HG02870 (cell line): Measurements from ENCODE around the gene CDK5RAP2.
"Not testable (repeated sequence)": the region's sequence is repeated elsewhere in the genome, so short reads cannot be mapped to it uniquely, and the experiment has no call there.

Experiments
- ATAC-seq: cut with Tn5 transposase; IDR thresholded peaks from one replicate; pipeline ENCODE4 v1.9.1; 2021; ENCODE audit warnings: mild to moderate bottlenecking, moderate library complexity; ENCODE audit not compliant: unreplicated experiment

Gene CDK5RAP2

DNA sequence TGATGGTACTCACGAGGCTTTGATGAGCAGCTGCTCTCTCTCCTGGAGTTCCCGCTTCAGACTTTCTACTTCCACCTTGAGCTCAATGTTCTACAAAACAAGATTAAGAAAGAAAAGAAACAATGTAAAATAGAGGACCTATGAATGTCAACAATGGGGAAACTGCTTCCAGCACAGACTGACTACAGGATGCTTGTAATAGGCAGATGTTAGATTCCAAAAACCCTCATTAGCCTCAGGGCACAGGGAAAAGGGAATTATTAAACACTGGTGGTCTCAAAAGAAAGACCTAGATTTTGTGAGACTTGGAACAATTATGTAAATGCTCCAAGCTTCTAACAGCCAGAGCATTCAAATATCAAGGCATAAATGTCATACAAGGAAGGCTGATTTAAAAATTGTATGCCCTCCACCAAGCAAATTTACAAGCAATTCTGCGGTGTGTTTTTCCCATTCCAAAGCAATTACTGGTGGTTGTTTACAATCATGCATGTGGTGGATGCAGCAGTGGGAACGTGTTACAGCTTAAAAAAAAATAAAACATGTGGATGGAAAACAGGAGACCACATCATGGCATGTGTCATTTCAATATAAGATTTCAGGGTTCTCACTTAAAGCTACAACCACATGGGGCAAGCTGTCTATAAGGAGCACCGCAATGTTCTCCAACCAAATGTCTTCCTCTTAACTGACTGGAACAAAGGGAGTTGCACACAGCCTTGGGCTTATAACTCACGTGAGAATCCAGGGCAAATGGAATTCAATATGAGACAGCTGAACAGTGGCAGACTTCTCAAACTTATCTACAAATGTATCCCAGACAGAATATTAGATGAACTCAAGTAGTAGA, 34.0 kb downstream of the CDK5RAP2 start:
- ATAC-seq: no peak

DNA sequence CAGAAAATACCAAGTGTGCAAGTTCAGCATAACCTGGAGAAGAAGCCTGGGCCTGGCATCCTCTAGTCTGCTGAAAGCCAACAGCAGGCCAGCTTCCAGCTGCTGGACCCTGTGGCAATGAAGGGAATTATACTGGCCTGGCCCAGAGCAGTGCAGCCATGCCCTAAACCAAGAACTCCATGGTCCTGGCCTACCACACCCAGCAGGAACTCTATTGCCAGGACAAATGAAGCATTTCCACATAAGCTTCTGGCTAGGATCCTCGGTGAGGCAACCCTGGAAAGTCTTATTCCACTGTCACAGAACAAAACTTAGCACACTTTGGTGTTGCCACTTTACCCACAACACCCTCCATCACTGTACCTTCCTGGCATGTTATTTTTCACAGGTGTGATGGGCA, 35.5 kb downstream of the CDK5RAP2 start:
- ATAC-seq: no peak

DNA sequence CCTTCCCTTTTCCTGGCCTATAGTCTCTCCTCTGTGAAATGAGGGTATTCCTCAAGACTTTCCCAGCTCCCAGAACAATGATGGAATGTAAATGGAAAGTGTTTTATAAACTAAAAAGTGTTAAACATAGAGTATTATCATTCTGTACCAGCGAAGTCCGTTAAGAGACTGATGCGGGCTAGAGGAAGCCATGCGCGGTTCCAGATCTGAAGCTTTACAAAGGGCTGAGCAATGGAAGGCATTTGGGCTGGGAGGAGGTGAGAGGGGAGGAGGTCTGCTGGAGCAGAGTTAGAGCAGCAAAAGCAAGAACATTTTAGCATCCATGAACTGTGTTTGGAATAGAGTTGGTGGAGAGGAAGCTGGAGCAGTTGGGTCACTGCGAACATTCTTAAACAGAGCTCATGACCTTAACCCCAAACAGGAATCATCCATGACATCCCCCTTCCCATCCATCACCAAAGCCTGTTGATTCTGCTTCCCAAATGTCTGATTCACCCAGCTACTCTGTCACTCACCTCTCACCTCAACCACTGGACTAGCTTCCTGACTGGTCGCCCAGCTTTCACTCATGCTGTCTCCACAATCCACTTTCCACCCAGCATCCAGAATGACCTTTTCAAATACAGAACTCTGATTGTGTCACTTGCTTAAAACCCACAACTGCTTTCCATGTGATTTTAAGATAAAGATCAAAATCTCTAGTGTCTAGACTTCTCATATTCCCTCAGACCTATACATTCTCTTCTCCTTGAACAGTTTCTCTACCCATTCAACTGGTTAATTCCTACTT, 37.1 kb downstream of the CDK5RAP2 start:
- no peak for ATAC-seq

DNA sequence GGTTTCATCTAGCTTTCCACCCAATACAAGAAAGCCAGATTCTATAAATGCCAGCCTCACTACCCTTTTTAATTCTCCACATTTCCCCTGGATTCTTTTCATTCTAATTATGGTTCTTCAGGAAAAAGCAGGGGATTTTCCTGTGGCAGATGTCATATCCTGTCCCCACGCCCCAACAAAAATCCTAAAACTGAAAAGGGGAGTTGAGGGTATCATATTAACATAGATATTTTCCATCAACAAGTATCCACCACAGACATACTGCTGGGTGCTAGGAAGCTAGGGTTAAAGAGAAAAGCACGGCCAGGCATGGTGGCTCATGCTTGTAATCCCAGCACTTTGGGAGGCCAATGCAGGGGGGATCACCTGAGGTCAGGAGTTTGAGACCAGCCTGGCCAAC, 38.0 kb downstream of the CDK5RAP2 start:
- ATAC-seq: no peak

DNA sequence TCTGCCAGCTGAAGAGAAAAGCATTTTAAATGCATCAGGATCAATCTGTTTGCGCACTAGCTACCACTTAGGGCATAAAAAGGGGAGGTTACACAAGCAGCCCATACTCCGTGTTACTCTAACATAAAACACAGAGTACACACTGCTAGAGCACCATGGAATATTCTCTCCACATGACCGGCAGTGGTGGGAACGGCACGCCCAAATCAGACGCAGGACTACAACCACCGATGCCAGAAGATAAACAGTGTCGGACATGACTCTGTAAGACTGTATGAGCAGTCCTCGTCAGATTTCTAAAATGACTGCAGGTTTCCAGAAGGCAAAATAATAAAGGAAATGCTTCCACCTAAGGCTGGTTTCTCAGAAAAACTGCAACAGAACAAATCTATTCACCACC, 40.0 kb downstream of the CDK5RAP2 start:
- ATAC-seq: no peak

DNA sequence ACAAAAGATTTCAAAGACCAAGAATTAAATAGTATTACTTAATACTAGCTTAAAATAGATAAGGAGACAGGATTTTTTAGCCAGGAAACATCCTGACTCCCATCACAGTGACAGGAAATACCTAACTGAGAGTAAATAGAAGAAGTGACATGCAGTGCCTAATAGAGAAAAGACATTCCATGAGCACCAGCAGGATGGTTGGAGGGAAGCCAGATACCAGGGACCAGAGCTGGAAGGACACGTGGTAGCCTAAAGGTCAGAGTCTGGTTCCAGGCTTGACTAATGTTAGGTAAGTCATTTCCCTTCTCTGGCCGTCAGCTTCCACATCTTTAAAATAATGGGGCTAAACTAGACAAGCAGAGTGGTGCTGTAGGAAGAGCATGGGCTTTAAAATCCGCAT, 41.6 kb downstream of the CDK5RAP2 start:
- ATAC-seq: no peak

DNA sequence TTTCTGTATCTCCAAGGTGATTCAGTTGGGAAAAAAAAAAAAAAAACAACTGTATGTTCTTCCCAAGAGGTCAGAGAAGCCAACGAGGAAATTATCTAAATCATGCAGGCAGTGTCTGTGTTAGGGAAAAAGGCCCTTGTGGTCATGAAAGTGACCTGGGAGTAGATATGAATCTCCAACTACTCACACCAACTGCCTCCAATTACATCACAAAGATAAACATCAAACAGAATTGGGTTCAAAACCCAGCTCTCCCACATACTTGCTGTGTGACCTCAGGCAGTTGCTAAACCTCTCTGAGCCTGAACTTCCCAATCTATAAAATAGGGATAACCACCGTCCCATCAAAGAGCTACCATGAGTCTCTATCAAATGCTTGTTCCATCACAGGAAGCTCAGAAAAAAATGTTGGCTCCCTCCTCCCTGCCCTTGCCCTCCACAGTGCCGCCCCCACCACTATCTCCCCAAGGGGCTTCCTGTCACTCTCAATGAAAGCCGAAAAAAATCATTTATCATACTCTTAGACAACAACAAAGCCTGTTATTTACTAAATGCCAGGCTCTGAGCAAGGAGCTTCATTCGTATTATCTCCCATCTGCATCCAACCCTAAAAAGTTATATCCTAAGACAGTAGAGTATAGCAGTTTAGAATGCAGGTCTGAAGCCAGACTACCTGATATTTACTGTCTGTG, 42.9 kb downstream of the CDK5RAP2 start:
- ATAC-seq: no peak

DNA sequence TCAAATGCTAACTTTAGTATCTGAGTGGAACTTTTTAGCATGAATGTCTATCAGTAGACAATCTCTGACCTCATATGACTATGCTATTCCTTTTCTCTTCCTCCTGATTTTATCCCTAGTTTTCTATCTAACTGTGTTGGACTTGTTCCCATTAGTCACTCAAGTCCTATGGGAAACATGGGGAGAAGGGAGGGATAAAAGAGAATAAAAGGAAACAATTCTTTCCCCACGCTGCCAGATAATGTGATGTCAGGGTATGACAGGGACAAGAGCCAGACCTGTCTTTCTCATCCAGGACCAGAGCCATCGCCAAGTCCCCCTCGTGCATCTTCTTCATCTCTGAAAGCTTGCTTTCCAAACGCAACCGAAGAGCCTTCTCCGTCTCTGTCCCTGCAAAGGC, 43.9 kb downstream of the CDK5RAP2 start:
- ATAC-seq: no peak

DNA sequence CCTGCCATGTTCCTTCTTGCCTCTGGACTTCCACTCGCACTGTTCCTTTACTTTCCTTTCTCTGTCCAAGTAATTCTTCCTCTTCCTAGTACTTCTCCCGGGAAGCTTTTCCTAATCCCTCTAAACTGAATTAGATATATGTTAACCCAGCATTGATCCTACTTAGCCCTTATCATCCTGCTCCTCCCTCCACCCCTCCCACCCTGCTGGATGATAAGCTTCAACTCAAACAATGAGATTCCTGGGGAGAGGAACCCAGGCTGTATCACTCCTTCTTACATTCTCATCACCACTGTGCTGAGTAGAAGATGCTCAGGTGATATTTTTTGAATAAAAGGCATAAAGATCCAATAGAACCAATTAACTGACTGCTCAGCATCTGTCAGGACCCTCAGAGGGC, 45.7 kb downstream of the CDK5RAP2 start:
- ATAC-seq: no peak

DNA sequence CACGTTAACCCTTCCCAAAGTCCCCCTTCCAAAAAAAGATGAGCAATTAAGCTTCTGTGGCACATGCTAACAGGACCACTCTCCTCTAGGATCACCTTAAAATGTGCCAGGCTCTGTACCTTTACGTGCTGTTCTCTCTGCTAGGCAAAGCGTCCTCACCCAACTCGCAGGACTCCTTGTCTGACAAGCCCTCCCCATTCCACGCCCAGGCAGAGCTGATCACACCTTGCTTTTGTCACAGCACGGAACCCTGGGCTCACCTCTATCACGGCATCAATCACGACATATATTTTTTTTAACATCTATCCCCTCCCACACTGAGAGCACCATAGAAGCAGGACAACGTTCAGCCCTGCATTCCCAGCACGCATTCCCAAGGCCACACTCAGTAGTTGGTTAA, 47.1 kb downstream of the CDK5RAP2 start:
- no peak for ATAC-seq

DNA sequence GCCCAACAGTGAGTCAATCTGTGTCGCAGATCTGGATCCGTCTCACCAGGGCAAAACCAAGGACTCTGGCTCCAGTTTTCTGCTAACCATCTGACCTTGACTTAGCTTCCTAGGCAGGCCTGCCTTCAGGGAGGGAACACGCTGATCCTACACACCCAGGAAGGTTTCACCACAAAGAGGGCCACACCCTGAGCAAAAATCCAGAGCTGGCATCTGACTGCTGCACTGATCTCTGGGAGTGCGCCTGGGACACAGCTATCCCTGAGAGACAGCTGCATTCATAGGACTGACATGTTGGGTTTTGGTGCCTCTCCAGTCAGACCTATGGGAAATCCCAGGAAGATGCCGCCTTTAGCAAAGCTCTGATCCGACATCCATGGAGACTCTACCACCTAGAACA, 47.5 kb downstream of the CDK5RAP2 start:
- no peak for ATAC-seq

DNA sequence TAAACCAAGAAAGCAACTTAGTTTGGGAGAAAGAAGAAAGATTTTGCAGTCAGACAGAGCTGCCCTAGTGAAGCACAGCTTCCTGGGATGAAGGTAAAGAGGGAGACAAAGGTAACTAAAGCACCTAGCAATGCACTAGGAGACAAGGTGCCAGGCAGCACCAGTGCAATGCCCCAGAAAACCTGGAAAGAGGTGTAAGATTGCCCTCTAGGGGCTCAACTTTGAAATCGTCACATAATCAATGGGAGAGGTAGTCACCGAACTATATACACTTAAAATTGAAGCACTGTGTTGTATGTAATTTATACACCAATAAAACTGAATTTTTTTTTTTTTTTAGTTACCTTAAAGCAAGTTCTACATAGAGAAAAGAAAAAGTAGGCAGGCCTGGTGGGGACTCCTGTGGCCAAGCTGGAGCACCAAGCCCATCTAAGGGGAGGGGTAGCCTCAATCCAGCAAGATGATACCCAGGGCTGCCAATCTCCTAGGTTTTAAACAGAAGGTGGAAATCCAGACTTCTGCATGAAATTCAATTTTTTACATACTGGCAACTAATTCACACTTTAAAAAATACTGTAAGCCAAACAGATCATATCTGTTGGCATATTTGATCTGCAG, 48.2 kb downstream of the CDK5RAP2 start:
- ATAC-seq: no peak

DNA sequence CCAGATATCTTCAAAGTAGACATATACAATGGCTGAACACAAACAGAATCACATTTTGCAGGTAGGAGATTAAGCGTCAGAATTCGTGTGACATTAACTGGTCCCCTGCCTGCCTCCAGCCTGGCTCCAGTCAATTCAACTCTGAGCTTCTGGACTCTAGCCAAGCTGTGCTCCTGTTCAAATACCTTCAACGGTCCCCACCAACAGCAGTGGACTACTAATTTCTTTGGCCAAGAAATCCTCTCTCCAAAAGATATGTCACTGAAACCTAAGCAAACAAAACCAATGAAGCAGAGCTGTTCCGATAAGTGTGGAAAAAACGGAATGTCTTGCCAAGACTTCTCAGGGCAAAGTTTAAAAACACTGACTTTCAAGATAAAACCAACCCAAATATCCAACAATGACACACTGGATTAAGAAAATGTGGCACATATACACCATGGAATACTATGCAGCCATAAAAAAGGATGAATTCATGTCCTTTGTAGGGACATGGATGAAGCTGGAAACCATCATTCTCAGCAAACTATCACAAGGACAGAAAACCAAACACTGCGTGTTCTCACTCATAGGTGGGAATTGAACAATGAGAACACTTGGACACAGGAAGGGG, 49.6 kb downstream of the CDK5RAP2 start:
- not testable (repeated sequence) for ATAC-seq

DNA sequence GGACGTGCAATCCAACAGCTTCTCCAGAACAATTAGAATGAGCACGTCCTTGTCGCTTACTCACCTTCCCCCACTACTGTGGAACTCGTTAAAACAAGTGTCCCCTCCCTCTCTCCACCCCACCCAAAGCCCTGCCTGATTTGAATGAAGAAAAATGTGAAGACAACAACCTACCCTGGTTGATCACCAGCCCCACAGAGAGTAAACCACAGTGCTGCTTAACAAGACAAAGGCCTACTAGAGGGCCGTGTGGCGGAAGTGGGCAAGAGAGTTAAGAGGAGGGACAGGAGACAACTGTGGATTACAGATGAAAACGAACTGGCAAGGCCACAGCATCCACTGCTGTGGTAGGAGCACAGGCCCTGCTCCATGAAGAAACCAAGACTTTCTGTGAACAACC, 51.1 kb downstream of the CDK5RAP2 start:
- ATAC-seq: no peak

DNA sequence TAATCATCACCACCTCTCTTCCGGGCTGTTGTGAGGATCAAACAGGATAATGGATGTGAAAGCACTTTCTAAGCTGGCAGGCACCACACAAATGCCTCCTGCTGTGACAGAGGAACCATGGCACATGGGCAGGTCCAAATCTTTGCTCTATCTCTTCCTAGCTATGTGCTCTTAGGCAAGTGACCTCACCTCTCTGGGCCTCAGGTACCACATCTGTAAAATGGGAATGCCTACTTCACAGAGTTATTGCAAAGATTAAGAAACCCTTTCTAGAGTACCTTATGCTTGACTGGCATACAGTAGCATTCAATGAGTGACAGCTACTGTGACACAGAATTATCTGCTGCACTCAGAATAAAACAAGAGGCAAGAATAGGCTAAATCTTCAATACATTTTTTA, 51.6 kb downstream of the CDK5RAP2 start:
- no peak for ATAC-seq

DNA sequence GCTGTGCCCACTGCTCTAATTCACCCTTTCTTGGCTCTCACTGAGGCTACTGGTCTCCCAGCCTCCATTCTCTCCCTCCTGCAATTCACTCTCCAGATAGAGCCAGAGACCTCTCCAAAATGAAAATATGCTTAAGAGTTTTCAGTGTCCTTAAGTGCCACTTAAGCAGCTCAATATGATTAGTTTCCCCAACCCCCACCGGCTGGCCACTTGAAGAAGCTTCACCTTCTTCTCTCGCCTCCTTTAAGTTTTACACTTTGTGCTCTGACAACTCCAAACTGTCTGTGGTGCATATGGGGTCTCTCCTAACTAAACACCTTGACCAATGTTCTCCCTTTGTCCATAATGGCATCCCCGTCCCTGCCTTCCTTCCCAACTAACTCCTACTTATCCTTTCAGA, 53.4 kb downstream of the CDK5RAP2 start:
- no peak for ATAC-seq

DNA sequence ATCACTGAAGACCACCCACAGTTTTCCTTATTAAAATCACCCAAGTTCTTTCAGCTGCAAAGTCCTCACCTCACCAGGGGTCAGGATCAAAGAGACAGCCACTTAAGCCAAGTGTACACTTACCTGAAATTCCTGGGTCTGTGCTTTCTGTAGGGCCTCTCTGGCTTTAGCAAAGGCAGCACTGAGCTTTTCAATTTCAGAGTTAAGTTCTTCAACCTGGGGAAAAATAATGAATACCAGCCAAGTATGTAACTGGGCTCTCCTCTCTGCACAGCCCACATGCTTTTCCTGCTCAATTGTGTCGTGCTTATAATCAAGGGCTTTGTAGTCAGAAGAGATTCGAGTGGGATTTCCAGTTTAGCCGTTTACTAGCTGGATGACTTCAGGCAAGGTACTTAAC, 55.1 kb downstream of the CDK5RAP2 start:
- no peak for ATAC-seq

DNA sequence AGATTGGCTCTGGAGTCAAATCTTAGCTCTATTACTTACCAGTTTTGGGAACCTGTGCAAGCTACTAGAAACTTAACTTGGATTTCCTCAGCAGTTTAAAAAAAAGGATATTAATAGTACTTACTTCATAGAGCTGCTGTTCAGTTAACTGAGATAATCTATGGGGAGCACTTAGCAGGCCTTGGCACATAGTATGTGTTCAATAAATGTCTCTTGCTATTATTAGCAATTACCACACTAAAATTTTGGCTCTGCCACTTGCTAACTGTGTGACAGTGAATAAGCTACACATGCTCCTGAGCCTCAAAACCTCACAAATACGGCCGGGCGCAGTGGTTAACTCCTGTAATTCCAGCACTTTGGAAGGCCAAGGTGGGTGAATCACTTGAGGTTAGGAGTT, 55.9 kb downstream of the CDK5RAP2 start:
- no peak for ATAC-seq

DNA sequence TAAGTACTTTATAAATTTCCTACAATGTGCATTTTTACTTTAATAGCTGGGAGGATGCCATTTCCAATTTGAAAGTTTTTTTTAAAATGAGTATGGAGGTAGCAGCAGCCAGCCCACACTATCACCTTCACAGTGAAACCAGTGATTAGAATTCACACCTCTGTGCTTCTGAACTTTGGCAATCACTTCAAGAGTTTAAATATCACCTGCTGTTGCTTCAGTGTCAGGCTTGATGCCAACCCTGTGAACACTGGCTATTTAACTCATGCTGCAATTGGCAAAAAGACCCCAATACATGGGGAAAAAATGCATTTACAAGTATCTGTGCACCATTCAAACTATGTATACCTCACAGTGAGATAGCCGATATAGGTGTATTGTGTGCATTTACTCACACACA, 57.4 kb downstream of the CDK5RAP2 start:
- no peak for ATAC-seq

DNA sequence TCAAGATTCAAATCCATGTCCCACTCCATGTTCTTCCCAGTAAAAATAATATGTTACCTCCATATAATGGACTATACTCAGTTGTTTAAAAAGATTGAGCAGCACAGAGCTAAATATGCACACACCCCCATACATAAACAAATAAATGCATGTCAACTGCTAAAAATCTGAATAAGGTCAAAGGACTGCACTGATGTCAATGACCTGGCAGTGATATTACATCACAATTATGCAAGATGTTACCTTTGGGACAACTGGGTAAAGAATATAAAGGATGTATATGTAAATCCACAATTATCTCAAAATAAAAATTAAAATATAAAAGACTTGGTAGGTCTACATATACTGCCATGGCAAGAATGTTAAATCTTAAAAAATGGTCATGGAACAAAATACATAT, 57.9 kb downstream of the CDK5RAP2 start:
- no peak for ATAC-seq

DNA sequence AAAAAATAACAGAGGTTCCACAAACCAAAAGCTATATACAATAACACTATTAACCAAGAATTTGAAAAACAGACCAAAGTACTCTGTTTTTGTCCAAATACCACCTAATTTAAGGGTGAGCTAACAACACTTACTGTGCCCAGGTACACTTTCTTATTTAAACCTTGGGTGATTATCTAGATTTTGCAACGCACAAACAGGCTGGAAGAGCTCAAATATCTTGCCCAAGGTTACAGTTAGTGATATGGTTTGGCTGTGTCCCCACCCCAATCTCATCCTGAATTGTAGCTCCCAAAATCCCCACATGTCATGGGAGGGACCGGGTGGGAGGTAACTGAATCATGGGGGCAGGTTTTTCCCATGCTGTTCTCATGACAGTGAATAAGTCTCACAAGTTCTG, 58.9 kb downstream of the CDK5RAP2 start:
- no peak for ATAC-seq
